ENCODE measurements around the gene IFT57.

IFT57 gene

DNA sequence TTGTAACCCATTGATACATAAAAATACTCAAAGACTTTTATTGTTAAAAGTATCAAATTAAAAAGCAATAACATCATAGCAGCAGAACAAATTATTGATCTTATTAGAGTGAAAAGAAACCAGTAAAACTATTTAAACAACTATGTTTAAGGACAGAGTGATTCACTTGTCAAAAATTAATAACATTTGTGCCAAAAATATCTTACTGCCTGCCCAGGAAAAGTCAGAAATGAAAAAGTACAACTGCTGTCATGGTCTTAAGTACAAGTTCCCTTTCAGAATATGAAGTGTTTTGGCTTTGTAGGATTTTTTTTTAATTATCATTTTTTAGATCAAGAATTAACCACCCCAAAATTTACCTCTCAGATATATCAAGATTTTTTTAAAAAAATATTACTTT lies 3.4 kb downstream of the IFT57 start:
- no peak for DNase-seq

- no peak for DNase-seq
These were observed 6.4 kb downstream of the IFT57 start for GRCh38 chr3:108215871-108216270.

- no peak for DNase-seq
These were observed 12.6 kb downstream of the IFT57 start for GRCh38 chr3:108209579-108209978.

DNA sequence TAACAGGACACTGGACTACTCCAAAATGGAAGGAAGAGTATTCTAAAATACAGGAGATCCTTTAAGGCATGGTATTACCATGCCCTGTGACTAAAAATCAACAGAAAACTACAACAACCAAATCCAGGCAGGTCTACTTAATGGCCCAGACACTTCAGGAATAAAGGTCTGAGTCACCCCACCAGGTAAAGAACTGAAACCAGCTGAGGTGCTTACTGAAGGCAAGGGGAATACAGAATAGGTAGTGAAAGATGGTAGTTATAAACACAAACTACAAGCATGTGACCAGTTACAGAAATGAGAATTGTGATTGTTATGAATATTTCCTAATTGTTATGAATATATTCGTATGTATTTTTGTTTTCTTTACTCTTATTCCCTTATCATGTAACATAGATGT lies 13.4 kb downstream of the IFT57 start:
- DNase-seq: no peak

- DNase-seq: no peak
These were observed 19.4 kb downstream of the IFT57 start for GRCh38 chr3:108202834-108203233.

DNA sequence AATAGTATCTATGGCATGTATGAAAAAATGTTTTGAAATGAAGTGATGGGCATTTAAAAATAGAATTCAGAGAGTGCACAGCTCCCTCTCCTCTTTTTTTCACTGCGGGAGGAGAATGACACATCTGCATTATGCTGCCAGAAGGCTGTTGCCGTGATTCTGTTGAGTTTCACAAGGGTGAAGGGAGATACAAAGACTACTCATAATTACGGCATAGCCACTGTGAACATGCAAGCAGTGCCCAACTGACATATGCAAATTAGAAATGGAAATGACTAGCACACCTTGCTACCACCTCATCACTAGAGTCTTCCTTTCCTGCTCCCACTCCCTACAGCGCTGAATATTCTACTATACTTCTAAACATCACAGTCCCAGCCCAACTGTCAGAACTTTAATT lies 20.1 kb downstream of the IFT57 start:
- no peak for DNase-seq

DNA sequence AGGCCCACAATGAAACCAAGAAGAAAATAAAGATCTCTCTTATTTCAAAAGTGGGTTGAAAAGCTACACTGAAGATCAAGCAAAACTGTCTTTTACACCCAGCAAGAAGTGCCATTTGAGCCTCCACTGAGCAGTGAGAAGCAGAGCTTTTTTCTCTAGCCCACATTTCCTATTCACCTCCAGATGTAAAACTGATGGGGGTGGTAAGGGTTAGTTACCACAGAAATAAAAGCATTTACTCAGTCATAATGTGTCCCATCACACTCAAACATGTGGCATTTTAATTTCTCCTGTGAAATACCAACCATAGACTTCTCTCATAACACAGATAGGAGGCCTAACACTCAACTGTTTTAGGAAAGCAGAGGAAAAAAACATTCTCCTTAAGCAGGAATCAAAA lies 21.0 kb downstream of the IFT57 start:
- no peak for DNase-seq

- DNase-seq: no peak
These were observed 21.6 kb downstream of the IFT57 start for GRCh38 chr3:108200578-108200977.

DNA sequence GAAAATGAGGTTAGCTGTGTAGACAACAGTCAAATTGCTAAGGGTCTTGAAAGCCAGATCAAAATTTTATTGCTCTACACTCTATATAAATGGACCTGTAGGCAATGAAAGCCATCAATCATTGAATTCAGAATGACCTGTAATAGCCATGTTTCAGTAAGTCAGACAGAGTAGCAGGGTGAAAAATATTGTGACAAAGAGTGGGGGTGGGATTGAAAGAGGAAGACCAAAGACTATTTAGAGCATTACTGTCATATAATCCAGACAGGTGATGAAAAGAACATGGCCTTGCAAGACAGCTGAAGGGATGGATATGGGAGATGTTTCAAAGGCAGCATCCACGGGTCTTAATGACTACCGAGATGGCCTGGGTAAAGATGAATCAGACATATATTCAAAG lies 22.2 kb downstream of the IFT57 start:
- no peak for DNase-seq

DNA sequence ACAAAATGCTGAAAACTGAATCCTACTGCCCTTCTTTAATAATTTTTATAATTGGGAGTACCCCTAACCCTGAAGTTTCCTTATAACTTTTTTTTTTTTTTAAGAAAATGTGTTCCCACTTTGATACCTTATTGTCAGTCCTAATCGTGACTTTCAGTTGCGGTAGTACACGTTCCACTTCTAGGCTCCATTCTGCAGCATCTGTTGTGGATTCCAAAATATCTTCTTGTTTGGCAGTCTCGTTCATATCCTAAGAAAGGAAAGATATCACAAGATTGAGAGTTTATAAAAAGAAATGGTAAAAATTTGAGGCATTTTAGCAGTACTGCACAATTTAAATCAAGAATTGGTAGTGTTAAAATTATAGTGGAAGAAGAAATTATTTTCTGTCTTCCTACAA lies 30.8 kb downstream of the IFT57 start:
- DNase-seq: no peak

DNA sequence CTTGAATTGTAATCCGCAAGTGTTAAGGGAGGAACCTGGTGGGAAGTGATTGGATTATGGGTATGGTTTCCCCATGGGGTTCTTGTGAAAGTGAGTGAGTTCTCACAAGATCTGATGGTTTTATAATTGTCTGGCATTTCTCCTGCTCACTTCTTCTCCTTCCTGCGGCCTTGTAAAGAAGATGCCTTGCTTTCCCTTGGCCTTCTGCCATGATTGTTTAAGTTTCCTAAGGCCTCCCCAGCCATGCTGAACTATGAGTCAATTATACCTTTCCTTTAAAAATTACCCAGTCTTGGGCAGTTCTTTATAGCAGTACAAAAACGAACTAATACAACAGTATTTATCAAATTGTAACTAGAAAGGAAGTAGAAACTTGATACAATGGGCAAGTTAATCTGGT lies 31.9 kb downstream of the IFT57 start:
- DNase-seq: no peak

GRCh38 chr3:108189440-108189839 lies 32.8 kb downstream of the IFT57 start:
- DNase-seq: no peak

- DNase-seq: no peak
These were observed 36.7 kb downstream of the IFT57 start for GRCh38 chr3:108185536-108185935.

- no peak for DNase-seq
These were observed 37.4 kb downstream of the IFT57 start for GRCh38 chr3:108184824-108185223.

- no peak for DNase-seq
These were observed 38.3 kb downstream of the IFT57 start for GRCh38 chr3:108183971-108184370.

- DNase-seq: no peak
These were observed 39.0 kb downstream of the IFT57 start for GRCh38 chr3:108183181-108183580.

GRCh38 chr3:108182339-108182738 lies 39.9 kb downstream of the IFT57 start:
- no peak for DNase-seq

DNA sequence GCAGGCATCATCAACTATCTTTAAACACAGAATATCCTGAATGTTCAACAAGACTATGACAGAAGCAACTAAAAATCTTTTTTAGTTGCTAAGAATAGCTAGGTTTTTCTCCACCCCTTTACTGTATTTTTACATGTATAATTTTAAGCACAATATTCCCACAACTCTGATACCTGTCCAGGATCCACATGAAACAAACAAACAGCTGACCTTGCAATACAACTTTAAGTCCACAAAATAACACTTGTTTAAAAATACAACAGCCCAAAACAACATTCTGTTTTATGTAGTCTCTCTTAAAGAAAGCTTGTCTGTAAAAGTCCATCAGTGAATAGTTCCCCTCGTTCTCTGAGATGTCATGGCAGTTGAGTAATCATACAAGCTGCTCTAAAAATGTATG lies 41.1 kb downstream of the IFT57 start:
- no peak for DNase-seq

DNA sequence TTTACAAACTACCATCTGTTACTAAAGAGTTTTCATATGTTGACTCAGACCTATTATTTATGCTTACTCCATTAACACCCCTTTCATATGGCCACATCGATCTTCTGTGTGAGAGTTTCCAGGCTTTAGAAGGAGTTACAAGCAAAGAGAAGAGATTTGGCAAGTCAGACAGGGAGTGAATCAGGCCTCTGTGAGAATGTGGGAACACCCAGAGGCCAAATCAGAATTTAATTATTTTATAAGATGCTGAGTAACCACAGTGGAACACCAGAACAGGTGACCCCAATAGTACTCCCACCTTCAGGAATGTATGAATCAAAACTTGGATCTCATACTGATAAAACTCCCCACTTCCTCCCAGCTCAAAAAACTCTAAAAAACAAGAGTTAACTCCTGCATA lies 42.0 kb downstream of the IFT57 start:
- no peak for DNase-seq

DNA sequence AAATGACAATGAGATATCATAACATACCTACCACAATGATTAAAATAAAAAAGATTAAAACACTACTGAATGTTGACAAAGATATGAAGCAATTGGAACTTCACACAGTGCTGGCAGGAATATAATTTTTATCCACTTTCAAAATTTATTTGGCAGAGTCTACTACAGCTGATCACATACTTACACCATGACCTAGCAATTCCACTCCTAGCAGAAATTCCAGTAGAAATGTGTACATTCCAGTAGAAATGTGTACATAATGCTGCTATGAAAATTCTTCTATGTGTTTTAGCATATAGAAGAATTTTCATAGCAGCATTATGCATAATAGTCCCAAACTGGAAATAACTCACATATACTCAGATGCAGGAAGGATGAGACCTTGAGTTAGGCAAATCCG lies 43.5 kb downstream of the IFT57 start:
- no peak for DNase-seq

DNA sequence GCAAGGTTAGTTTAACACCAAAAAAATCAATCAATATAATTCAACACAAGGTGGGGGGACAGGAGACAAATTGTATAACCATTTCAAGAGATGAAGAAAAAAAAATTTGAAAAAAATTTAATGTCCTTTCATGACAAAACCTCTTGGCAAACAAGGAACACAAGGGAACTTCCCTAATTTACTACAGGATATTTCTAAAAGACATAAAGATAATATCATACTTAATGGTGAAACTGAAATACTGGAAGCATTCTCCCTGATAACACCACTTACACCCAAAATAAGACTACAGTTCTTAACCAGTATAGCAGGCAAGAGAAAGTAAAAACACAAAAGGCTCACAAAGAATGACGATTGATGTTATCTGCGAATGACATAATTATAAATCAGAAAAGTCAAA lies 44.7 kb downstream of the IFT57 start:
- DNase-seq: no peak

DNA sequence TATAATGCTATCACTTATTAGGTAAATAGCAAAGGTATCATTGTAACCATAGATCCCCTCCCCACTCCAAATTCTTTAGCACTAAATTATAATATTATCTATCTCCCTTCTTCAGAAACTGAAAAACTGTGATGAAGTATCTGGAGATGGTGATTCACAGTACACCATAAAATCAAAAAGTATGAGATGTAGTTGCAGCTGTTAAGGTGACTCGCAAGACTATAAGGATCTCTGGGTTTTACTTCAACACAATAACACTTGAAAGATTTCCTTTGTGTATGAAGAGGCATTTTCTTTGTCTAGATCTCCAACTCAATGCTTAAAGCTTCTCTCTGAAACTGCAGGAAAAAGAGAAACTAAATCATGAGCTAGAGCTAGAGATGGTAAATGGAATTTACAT lies 46.9 kb downstream of the IFT57 start:
- DNase-seq: no peak

- no peak for DNase-seq
These were observed 51.1 kb downstream of the IFT57 start for GRCh38 chr3:108171106-108171505.

DNA sequence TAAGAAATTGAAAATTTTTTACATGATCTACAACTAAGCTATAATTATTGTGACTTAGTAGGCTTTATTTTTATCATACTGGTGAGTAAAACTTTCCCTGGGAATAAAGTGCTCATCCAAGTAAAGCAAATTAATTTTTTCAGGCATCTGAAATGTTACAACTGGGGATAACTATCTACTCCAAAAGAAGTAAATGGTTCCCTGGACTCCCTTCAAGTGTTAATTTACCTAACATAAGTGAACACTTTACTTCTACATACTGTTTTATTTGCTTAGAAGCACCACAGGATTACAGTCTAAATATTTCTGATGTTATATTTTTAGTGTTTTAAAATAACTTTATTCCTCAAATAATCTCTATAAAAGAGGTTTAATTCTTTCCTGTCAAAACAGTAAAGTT lies 57.8 kb downstream of the IFT57 start:
- DNase-seq: no peak

- DNase-seq: no peak
These were observed 62.4 kb downstream of the IFT57 start for GRCh38 chr3:108159865-108160264.

DNA sequence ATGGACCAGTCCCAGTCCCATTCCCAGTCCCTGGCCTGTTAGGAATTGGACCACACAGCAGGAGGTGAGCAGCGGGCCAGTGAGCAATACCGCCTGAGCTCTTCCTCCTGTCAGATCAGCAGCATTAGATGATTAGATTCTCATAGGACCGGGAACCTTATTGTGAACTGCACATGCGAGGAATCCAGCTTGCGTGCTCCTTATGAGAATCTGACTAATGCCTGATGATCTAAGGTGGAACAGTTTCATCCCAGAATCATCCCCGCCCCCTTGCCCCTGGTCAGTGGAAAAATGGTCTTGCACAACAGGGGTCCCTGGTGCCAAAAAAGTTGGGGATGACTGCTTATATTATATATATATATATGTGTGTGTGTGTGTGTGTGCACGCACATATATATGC lies 63.1 kb downstream of the IFT57 start:
- DNase-seq: no peak
